OCI-LY3 (cell line): ENCODE results near the gene ZNF625.

Source experiments
- H2AFZ ChIP-seq: fragments of 200-600, 300-600 bp; shearing (Covaris generic); 2 replicates; pipeline ENCODE4 v1.6.0; 2014; ENCODE audit warnings: antibody characterized with exemption, low read depth, low read length
- H3K27ac ChIP-seq: fragments of 200-600, 300-600 bp; sonication (generic); 2 replicates; pipeline ENCODE4 v1.5.1; 2014; ENCODE audit warnings: mild to moderate bottlenecking, low read length, moderate library complexity, mixed read lengths
- H3K27me3 ChIP-seq: fragments of 200-600, 300-600 bp; sonication (generic); 2 replicates; pipeline ENCODE4 v1.6.1; 2014; ENCODE audit warnings: low read depth, low read length, mixed read lengths
- H3K36me3 ChIP-seq: fragments of 200-600, 300-600 bp; sonication (generic); replicated peaks from 2 replicates; pipeline ENCODE3; 2014; ENCODE audit warnings: low read depth, low read length, mixed read lengths
- H3K4me1 ChIP-seq: fragments of 300-600, 200-600 bp; sonication (generic); 2 replicates; pipeline ENCODE4 v1.6.1; 2014; ENCODE audit warnings: low read length, mixed read lengths
- H3K4me2 ChIP-seq: fragments of 200-600, 300-600 bp; sonication (generic); 2 replicates; pipeline ENCODE4 v1.6.1; 2014; ENCODE audit warnings: low read length, mixed read lengths
- H3K4me3 ChIP-seq: fragments of 300-600, 200-600 bp; sonication (generic); 2 replicates; pipeline ENCODE4 v1.5.1; 2014; ENCODE audit warnings: antibody characterized with exemption, mild to moderate bottlenecking, low read length, moderate library complexity
- H3K79me2 ChIP-seq: fragments of 300-600, 200-600 bp; shearing (Covaris generic); 2 replicates; pipeline ENCODE4 v1.6.1; 2014; ENCODE audit warnings: mild to moderate bottlenecking, low read length, mixed read lengths
- H3K9ac ChIP-seq: fragments of 300-600, 200-600 bp; shearing (Covaris generic); 2 replicates; pipeline ENCODE4 v1.6.0; 2014; ENCODE audit warnings: mild to moderate bottlenecking, low read length, moderate library complexity
- H3K9me3 ChIP-seq: fragments of 200-600, 300-600 bp; shearing (Covaris generic); 2 replicates; pipeline ENCODE4 v1.6.1; 2014; ENCODE audit warnings: low read length, mixed read lengths; ENCODE audit not compliant: insufficient read depth
- H4K20me1 ChIP-seq: fragments of 200-600, 300-600 bp; sonication (generic); 2 replicates; pipeline ENCODE4 v1.6.1; 2016; ENCODE audit warnings: low read length, mixed read lengths; ENCODE audit not compliant: insufficient read depth
- CTCF ChIP-seq: fragments of 200-600, 300-600 bp; sonication (generic); IDR thresholded peaks from 2 replicates; pipeline ENCODE4 v1.5.1; 2014; ENCODE audit warnings: antibody characterized with exemption, low read length, low read depth
- EZH2phosphoT487 ChIP-seq: fragments of 200-600 bp; shearing (Covaris generic); IDR thresholded peaks from 2 replicates; pipeline ENCODE4 v1.6.1; 2018; ENCODE audit warnings: antibody characterized with exemption, mixed run types, low read depth

The ZNF625 gene

DNA sequence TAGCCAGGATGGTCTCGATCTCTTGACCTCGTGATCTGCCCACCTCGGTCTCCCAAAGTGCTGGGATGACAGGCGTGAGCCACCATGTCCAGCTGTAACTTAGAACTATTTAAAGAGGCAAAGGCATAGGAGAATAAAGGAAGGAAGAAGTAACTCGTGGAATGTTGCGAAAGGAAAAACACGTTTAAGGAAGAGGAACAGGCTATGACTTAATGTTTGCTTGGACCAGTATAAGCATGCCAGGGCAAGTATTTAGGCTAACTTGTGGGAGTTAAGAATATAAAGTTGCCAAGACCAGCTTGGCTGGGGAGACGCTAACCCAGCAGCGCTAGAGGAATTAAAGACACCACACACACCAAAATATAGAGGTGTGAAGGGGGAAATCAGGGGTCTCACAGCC is 58.5 kb downstream of the ZNF625 start:
- Histone ChIP-seq H3K27ac (no peak overlapping the region), H3K9me3 (0 out of 2 replicates have a peak, but pooled peaks cover 3% of the 10 kb centered on the region), H3K4me1 (peaks cover 4% of the 10 kb centered on the region), H3K36me3 (peaks cover 43% of the 10 kb centered on the region), H4K20me1 (no peaks in the 10 kb centered on the region), H2AFZ (no peak overlapping the region), H3K9ac (no peak overlapping the region), H3K4me2 (no peak overlapping the region), H3K27me3 (no peaks in the 10 kb centered on the region), H3K4me3 (no peak overlapping the region), H3K79me2 (peaks cover 21% of the 10 kb centered on the region)
- TF ChIP-seq CTCF (no peak), EZH2phosphoT487 (no peak)

DNA sequence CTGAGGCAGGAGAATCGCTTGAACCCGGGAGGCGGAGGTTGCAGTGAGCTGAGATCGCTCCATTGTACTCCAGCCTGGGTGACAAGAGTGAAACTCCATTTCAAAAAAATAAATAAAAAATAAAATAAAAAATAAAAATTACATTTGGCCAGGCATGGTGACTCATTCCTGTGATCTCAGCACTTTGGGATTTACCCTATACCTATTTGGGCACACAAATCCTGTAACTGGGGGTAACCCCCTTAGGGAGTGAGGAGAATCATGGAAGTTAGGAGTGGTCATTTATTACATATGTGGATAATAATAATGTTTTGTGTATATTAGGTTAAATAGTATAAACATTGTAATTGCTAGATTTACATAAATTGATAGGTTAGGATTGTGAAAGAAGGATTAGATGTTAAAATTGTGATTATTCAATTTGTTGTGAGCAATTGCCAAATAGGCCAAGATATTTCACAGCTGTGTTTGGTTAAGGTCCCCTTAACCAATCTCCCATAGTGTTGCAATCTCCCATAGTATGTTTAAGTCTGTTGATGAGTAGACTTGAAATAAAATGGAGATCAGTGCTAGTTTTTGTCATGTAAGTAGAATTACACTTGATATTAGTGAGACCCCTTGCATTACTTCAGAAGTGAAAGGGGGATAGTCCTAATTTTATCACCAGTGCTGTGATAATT is 61.3 kb downstream of the ZNF625 start:
- H4K20me1 ChIP-seq = no peaks in the 10 kb centered on the region
- TF ChIP-seq CTCF (no peak), EZH2phosphoT487 (no peak)
- peaks cover 14% of the 10 kb centered on the region for H3K4me1 ChIP-seq
- 0 out of 2 replicates have a peak, but pooled peaks cover 3% of the 10 kb centered on the region for H3K9me3 ChIP-seq
- no peak overlapping the region for H3K4me3 ChIP-seq
- H3K36me3 ChIP-seq = peaks cover 43% of the 10 kb centered on the region
- no peak overlapping the region for H3K4me2 ChIP-seq
- no peaks in the 10 kb centered on the region for H3K27me3 ChIP-seq
- no peak overlapping the region for H3K27ac ChIP-seq
- no peak overlapping the region for H2AFZ ChIP-seq
- no peak overlapping the region for H3K9ac ChIP-seq
- H3K79me2 ChIP-seq = peaks cover 24% of the 10 kb centered on the region
